HEK293 (cell line): ENCODE measurements around the gene PHAX.

Experiments used
- CTCF ChIA-PET: fragments of 350-600 bp; formaldehyde crosslinking; extraction: SDS; loops from one replicate; lab custom pipeline; 2021; ENCODE audit warnings: antibody characterized with exemption; lab: Yijun Ruan, JAX
- POLR2A ChIA-PET: fragments of 300-600 bp; formaldehyde crosslinking; extraction: SDS; loops from one replicate; lab custom pipeline; 2020; ENCODE audit warnings: antibody characterized with exemption, inconsistent platforms; lab: Yijun Ruan, JAX
- H3K27ac ChIP-seq: fragments of 200-500 bp; sonication (Bioruptor generic); 2 replicates; pipeline ENCODE4 v1.5.1; 2014; ENCODE audit warnings: low read depth, low read length, control low read depth, inconsistent platforms; ENCODE audit errors: extremely low read depth
- H3K36me3 ChIP-seq, 2 experiments: fragments of 200-500 bp in 1 of 2; sonication (Bioruptor generic) in 1 of 2; 1 replicate in 1 of 2; 2 replicates in 1 of 2; pipeline ENCODE4 v1.5.1; 2014 to 2017; ENCODE audit warnings: inconsistent platforms in 2 of 2, low read length in 2 of 2; ENCODE audit not compliant: control insufficient read depth in 2 of 2, insufficient read depth in 1 of 2
- H3K4me1 ChIP-seq: fragments of 200-500 bp; sonication (Bioruptor generic); 2 replicates; pipeline ENCODE4 v1.5.1; 2014; ENCODE audit warnings: mild to moderate bottlenecking, low read length, inconsistent platforms; ENCODE audit not compliant: control insufficient read depth, insufficient read depth
- H3K4me3 ChIP-seq: 2 replicates; pipeline ENCODE4 v1.5.1; 2011; ENCODE audit warnings: low read depth, mild to moderate bottlenecking, control low read depth, low read length, moderate library complexity
- H3K9me3 ChIP-seq: fragments of 200-500 bp; sonication (Bioruptor generic); 2 replicates; pipeline ENCODE4 v1.5.1; 2014; ENCODE audit warnings: low read depth, low read length, inconsistent platforms; ENCODE audit not compliant: control insufficient read depth, insufficient read depth
- EGR2 ChIP-seq: fragments of 450-650 bp; formaldehyde crosslinking; IDR thresholded peaks from 2 replicates; pipeline ENCODE4 v1.5.1; 2016; ENCODE audit warnings: low read depth, missing biosample characterization, missing genetic modification characterization
- KLF8 ChIP-seq: fragments of 450-650 bp; formaldehyde crosslinking; IDR thresholded peaks from 2 replicates; pipeline ENCODE4 v1.5.1; 2016; ENCODE audit warnings: missing biosample characterization, missing genetic modification characterization
- SP2 ChIP-seq: fragments of 450-650 bp; formaldehyde crosslinking; IDR thresholded peaks from 2 replicates; pipeline ENCODE4 v1.5.1; 2016; ENCODE audit warnings: missing biosample characterization, missing genetic modification characterization
- SP3 ChIP-seq: fragments of 450-650 bp; formaldehyde crosslinking; IDR thresholded peaks from 2 replicates; pipeline ENCODE4 v1.5.1; 2016; ENCODE audit warnings: missing biosample characterization, missing genetic modification characterization
- ZIC2 ChIP-seq: fragments of 450-650 bp; formaldehyde crosslinking; IDR thresholded peaks from 2 replicates; pipeline ENCODE4 v1.5.1; 2016; ENCODE audit warnings: missing biosample characterization, missing genetic modification characterization
- ZNF132 ChIP-seq: fragments of 450-650 bp; formaldehyde crosslinking; IDR thresholded peaks from 2 replicates; pipeline ENCODE4 v1.5.1; 2017; ENCODE audit warnings: missing biosample characterization, missing genetic modification characterization, borderline replicate concordance
- ZNF155 ChIP-seq: fragments of 450-650 bp; formaldehyde crosslinking; IDR thresholded peaks from 2 replicates; pipeline ENCODE4 v1.5.1; 2016; ENCODE audit warnings: missing biosample characterization, missing genetic modification characterization
- ZNF311 ChIP-seq: fragments of 450-650 bp; formaldehyde crosslinking; IDR thresholded peaks from 2 replicates; pipeline ENCODE4 v1.5.1; 2017; ENCODE audit warnings: missing biosample characterization, missing genetic modification characterization, borderline replicate concordance
- ZNF341 ChIP-seq: fragments of 450-650 bp; formaldehyde crosslinking; IDR thresholded peaks from 2 replicates; pipeline ENCODE4; 2016; ENCODE audit warnings: low read depth, missing biosample characterization, missing genetic modification characterization
- ZNF501 ChIP-seq: fragments of 450-650 bp; formaldehyde crosslinking; IDR thresholded peaks from 2 replicates; pipeline ENCODE4 v1.5.1; 2016; ENCODE audit warnings: missing biosample characterization, missing genetic modification characterization
- ZNF629 ChIP-seq: fragments of 450-650 bp; formaldehyde crosslinking; IDR thresholded peaks from 2 replicates; pipeline ENCODE4 v1.5.1; 2017; ENCODE audit warnings: missing biosample characterization, missing genetic modification characterization
- ZSCAN16 ChIP-seq: fragments of 450-650 bp; formaldehyde crosslinking; IDR thresholded peaks from 2 replicates; pipeline ENCODE4 v1.5.1; 2016; ENCODE audit warnings: missing biosample characterization, missing genetic modification characterization
- ZXDB ChIP-seq: fragments of 450-650 bp; formaldehyde crosslinking; IDR thresholded peaks from 2 replicates; pipeline ENCODE4 v1.5.1; 2016; ENCODE audit warnings: missing biosample characterization, missing genetic modification characterization
- TF ChIP-seq, protein P1 (sequence below): fragments of 450-650 bp; formaldehyde crosslinking; IDR thresholded peaks from 2 replicates; pipeline ENCODE4 v1.5.1; 2016; ENCODE audit warnings: missing biosample characterization, missing genetic modification characterization
- TF ChIP-seq, protein P2 (sequence below): fragments of 450-650 bp; formaldehyde crosslinking; IDR thresholded peaks from 2 replicates; pipeline ENCODE4 v1.5.1; 2016; ENCODE audit warnings: missing biosample characterization, missing genetic modification characterization
- TF ChIP-seq, protein P3 (sequence below): fragments of 450-650 bp; IDR thresholded peaks from 2 replicates; pipeline ENCODE4 v1.5.1; 2018; ENCODE audit warnings: missing biosample characterization, mild to moderate bottlenecking, missing genetic modification characterization
- TF ChIP-seq, protein P4 (sequence below): fragments of 450-650 bp; formaldehyde crosslinking; conservative IDR thresholded peaks from 2 replicates; pipeline ENCODE4 v1.5.1; 2016; ENCODE audit warnings: low read depth, missing biosample characterization, missing genetic modification characterization
- TF ChIP-seq, protein P5 (sequence below): fragments of 450-650 bp; formaldehyde crosslinking; IDR thresholded peaks from 2 replicates; pipeline ENCODE4 v1.5.1; 2017; ENCODE audit warnings: missing biosample characterization, missing genetic modification characterization
- TF ChIP-seq, protein P6 (sequence below): fragments of 450-650 bp; formaldehyde crosslinking; IDR thresholded peaks from 2 replicates; pipeline ENCODE4 v1.5.1; 2016; ENCODE audit warnings: missing biosample characterization, missing genetic modification characterization
- TF ChIP-seq, protein P7 (sequence below): fragments of 450-650 bp; formaldehyde crosslinking; IDR thresholded peaks from 2 replicates; pipeline ENCODE4 v1.5.1; 2016; ENCODE audit warnings: missing biosample characterization, missing genetic modification characterization

Gene PHAX, protein sequence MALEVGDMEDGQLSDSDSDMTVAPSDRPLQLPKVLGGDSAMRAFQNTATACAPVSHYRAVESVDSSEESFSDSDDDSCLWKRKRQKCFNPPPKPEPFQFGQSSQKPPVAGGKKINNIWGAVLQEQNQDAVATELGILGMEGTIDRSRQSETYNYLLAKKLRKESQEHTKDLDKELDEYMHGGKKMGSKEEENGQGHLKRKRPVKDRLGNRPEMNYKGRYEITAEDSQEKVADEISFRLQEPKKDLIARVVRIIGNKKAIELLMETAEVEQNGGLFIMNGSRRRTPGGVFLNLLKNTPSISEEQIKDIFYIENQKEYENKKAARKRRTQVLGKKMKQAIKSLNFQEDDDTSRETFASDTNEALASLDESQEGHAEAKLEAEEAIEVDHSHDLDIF

DNA sequence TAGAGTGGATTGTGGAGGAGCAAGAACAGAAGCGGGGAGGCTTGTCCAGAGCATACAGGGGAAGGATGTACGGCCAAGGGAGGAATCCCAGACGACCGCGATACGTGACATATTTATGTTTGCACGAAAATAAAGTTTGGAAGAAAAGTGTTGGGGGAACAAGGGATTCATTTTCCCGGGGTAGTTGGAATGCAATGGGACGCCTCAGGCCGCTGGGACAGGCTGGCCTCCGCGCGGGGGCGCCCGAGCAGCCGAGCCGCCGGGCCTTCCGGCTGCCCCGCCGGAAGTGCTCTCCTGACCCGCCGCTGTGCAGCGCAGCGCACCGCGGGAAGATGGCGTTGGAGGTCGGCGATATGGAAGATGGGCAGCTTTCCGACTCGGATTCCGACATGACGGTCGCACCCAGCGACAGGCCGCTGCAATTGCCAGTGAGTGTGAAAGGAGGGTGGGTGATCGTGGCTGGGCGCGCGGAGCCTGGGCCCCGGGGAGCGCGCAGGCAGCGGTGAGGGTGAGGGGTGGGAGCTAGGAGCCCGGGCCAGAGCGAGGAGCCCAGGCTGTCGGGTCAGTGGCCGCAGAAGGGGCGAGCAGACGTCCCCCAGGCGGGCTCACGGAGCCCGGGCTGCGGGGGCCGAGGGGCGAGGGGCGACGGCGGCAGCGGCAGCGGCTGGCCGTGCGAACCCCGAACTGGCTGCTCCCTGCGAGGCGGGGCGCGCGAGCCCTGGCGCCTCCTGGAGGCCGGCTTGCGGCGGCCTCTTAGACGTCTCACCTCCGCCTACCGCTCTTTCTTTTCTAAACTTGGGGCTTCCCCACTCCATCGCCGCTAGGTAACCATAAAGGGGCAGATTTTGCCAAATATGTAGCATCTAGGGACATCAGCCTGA lies at the start of gene PHAX:
Gene PHAX, plus strand, starts transcription at position 317 of the 881 bp plus-strand sequence. Its CDS starts 16 bp downstream, at position 333.
- ChIA-PET CTCF (interaction anchor here (0.6 to 2.0 kb wide), 18 partner anchors 9 to 906 kb away, joined by 3 to 10 read pairs (median 4); no protein-coding TSS in a partner anchor), POLR2A (interaction anchor here (0.6 kb wide), 1 partner anchor 8 kb away, joined by 3 read pairs; no protein-coding TSS in a partner anchor)
- Histone ChIP-seq H3K4me3 (peak within 1 kb of the TSS; percentile 100), H3K9me3 (no peaks in the 10 kb centered on the region), H3K27ac (peak within 1 kb of the TSS; percentile 82; the same call in 1 of the 2 replicates), H3K36me3 (peaks cover 26 to 30% of the 10 kb centered on the region in 2 experiments), H3K4me1 (peaks cover 3% of the 10 kb centered on the region; the same call in 1 of the 2 replicates)
- TF ChIP-seq ZSCAN16 (tag by site-specific recombination), result peak; percentile 39; the same call in 1 of the 2 replicates
- 0 out of 2 replicates have a peak, but pooled peaks have one; percentile 13 for TF ChIP-seq EGR2 (tag by site-specific recombination)
- TF ChIP-seq SP3, result peak; percentile 55; the same call in 1 of the 2 replicates
- TF ChIP-seq, protein P1, sequence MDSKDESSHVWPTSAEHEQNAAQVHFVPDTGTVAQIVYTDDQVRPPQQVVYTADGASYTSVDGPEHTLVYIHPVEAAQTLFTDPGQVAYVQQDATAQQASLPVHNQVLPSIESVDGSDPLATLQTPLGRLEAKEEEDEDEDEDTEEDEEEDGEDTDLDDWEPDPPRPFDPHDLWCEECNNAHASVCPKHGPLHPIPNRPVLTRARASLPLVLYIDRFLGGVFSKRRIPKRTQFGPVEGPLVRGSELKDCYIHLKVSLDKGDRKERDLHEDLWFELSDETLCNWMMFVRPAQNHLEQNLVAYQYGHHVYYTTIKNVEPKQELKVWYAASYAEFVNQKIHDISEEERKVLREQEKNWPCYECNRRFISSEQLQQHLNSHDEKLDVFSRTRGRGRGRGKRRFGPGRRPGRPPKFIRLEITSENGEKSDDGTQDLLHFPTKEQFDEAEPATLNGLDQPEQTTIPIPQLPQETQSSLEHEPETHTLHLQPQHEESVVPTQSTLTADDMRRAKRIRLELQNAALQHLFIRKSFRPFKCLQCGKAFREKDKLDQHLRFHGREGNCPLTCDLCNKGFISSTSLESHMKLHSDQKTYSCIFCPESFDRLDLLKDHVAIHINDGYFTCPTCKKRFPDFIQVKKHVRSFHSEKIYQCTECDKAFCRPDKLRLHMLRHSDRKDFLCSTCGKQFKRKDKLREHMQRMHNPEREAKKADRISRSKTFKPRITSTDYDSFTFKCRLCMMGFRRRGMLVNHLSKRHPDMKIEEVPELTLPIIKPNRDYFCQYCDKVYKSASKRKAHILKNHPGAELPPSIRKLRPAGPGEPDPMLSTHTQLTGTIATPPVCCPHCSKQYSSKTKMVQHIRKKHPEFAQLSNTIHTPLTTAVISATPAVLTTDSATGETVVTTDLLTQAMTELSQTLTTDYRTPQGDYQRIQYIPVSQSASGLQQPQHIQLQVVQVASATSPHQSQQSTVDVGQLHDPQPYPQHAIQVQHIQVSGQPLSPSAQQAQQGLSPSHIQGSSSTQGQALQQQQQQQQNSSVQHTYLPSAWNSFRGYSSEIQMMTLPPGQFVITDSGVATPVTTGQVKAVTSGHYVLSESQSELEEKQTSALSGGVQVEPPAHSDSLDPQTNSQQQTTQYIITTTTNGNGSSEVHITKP (tag by site-specific recombination), result peak; percentile 37; the same call in 1 of the 2 replicates
- peak; percentile 86 for TF ChIP-seq ZXDB (tag by site-specific recombination)
- no peak for TF ChIP-seq ZNF132 (tag by site-specific recombination)
- TF ChIP-seq ZNF629 (tag by site-specific recombination), result peak; percentile 71
- no peak for TF ChIP-seq ZNF155 (tag by site-specific recombination)
- TF ChIP-seq, protein P2, sequence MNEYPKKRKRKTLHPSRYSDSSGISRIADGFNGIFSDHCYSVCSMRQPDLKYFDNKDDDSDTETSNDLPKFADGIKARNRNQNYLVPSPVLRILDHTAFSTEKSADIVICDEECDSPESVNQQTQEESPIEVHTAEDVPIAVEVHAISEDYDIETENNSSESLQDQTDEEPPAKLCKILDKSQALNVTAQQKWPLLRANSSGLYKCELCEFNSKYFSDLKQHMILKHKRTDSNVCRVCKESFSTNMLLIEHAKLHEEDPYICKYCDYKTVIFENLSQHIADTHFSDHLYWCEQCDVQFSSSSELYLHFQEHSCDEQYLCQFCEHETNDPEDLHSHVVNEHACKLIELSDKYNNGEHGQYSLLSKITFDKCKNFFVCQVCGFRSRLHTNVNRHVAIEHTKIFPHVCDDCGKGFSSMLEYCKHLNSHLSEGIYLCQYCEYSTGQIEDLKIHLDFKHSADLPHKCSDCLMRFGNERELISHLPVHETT (tag by site-specific recombination), result no peak
- TF ChIP-seq ZNF311 (tag by site-specific recombination), result no peak
- TF ChIP-seq, protein P3, sequence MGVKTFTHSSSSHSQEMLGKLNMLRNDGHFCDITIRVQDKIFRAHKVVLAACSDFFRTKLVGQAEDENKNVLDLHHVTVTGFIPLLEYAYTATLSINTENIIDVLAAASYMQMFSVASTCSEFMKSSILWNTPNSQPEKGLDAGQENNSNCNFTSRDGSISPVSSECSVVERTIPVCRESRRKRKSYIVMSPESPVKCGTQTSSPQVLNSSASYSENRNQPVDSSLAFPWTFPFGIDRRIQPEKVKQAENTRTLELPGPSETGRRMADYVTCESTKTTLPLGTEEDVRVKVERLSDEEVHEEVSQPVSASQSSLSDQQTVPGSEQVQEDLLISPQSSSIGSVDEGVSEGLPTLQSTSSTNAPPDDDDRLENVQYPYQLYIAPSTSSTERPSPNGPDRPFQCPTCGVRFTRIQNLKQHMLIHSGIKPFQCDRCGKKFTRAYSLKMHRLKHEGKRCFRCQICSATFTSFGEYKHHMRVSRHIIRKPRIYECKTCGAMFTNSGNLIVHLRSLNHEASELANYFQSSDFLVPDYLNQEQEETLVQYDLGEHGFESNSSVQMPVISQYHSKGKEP (tag by site-specific recombination), result peak; percentile 57; the same call in 1 of the 2 replicates
- TF ChIP-seq, protein P4, sequence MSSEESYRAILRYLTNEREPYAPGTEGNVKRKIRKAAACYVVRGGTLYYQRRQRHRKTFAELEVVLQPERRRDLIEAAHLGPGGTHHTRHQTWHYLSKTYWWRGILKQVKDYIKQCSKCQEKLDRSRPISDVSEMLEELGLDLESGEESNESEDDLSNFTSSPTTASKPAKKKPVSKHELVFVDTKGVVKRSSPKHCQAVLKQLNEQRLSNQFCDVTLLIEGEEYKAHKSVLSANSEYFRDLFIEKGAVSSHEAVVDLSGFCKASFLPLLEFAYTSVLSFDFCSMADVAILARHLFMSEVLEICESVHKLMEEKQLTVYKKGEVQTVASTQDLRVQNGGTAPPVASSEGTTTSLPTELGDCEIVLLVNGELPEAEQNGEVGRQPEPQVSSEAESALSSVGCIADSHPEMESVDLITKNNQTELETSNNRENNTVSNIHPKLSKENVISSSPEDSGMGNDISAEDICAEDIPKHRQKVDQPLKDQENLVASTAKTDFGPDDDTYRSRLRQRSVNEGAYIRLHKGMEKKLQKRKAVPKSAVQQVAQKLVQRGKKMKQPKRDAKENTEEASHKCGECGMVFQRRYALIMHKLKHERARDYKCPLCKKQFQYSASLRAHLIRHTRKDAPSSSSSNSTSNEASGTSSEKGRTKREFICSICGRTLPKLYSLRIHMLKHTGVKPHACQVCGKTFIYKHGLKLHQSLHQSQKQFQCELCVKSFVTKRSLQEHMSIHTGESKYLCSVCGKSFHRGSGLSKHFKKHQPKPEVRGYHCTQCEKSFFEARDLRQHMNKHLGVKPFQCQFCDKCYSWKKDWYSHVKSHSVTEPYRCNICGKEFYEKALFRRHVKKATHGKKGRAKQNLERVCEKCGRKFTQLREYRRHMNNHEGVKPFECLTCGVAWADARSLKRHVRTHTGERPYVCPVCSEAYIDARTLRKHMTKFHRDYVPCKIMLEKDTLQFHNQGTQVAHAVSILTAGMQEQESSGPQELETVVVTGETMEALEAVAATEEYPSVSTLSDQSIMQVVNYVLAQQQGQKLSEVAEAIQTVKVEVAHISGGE, result peak; percentile 97
- TF ChIP-seq, protein P5, sequence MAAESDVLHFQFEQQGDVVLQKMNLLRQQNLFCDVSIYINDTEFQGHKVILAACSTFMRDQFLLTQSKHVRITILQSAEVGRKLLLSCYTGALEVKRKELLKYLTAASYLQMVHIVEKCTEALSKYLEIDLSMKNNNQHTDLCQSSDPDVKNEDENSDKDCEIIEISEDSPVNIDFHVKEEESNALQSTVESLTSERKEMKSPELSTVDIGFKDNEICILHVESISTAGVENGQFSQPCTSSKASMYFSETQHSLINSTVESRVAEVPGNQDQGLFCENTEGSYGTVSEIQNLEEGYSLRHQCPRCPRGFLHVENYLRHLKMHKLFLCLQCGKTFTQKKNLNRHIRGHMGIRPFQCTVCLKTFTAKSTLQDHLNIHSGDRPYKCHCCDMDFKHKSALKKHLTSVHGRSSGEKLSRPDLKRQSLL (tag by site-specific recombination), result 0 out of 2 replicates have a peak, but pooled peaks have one; percentile 7
- TF ChIP-seq SP2 (tag by site-specific recombination), result peak; percentile 66
- 0 out of 2 replicates have a peak, but pooled peaks have one; percentile 7 for TF ChIP-seq ZNF341
- peak; percentile 70; the same call in 1 of the 2 replicates for TF ChIP-seq ZNF501 (tag by site-specific recombination)
- TF ChIP-seq, protein P6, sequence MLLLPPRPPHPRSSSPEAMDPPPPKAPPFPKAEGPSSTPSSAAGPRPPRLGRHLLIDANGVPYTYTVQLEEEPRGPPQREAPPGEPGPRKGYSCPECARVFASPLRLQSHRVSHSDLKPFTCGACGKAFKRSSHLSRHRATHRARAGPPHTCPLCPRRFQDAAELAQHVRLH, result 0 out of 2 replicates have a peak, but pooled peaks have one; percentile 27
- peak; percentile 67 for TF ChIP-seq ZIC2 (tag by site-specific recombination)
- peak; percentile 57; the same call in 1 of the 2 replicates for TF ChIP-seq KLF8 (tag by site-specific recombination)
- TF ChIP-seq, protein P7, sequence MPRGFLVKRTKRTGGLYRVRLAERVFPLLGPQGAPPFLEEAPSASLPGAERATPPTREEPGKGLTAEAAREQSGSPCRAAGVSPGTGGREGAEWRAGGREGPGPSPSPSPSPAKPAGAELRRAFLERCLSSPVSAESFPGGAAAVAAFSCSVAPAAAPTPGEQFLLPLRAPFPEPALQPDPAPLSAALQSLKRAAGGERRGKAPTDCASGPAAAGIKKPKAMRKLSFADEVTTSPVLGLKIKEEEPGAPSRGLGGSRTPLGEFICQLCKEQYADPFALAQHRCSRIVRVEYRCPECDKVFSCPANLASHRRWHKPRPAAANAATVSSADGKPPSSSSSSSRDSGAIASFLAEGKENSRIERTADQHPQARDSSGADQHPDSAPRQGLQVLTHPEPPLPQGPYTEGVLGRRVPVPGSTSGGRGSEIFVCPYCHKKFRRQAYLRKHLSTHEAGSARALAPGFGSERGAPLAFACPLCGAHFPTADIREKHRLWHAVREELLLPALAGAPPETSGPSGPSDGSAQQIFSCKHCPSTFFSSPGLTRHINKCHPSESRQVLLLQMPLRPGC, result peak; percentile 33; the same call in 1 of the 2 replicates
